ENCODE data around the gene POLR2M.

The POLR2M gene

DNA sequence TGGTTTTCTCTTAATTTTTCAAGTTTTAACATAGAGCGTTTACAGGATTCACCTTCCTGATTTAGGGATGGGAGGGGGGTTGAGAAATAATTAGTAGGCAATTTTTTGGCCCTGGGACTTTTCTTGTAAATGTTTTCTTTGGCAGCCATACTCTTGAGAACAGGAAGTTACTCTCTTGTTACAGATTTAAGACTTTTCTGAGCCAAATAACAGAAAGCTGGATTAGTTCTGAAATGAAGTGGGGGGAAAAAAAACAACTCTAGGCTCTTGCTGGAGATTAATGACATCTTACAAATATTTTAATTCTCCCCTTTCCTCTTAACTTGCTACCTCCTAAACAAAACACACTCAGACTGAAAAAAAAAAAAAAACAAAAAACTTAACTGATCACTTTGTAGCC is 13.8 kb upstream of the POLR2M start:
- DNase-seq = no peak

DNA sequence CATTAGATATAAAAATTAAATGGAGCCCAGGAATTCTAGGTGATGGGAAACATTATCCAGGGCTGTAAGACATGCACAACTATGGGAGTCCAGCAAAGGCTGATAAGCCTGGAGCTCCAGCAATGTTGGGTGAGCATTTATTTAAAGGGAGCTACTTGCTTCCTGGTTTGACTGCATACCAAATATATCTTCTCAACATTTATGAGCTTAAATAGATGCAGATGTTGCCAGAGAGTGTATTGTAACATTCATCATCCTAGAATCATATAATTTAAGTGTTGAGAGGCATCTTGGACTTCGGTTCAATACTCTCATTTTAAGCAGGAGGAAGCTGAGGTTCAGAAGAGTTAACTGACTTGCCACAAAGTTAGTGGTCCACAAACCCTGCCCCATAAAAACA is 12.2 kb upstream of the POLR2M start:
- DNase-seq = no peak

GRCh38 chr15:57696146-57696545 is 10.4 kb upstream of the POLR2M start:
- peak; percentile 32 to 81 (median 41) for DNase-seq

DNA sequence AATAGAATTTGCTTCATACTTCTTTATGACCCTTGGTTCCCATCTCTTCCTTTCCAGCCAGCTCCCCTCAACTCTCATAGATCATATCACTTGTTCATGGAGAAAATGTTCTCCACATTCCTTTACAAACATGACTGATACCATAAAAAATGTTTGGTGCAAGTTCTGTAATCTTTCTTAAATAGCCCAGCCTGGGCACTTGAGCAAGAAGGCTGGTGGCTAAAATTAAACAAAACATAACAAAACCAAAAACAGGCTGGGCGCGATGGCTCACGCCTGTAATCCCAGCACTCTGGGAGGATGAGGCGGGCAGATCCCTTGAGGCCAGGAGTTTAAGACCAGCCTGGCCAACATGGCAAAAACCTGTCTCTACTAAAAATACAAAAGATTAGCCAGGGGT is 8.9 kb upstream of the POLR2M start:
- DNase-seq = no peak

- no peak for DNase-seq
Observed at GRCh38 chr15:57698243-57698642, 8.3 kb upstream of the POLR2M start.

- no peak for DNase-seq
Observed at GRCh38 chr15:57698991-57699390, 7.5 kb upstream of the POLR2M start.

DNA sequence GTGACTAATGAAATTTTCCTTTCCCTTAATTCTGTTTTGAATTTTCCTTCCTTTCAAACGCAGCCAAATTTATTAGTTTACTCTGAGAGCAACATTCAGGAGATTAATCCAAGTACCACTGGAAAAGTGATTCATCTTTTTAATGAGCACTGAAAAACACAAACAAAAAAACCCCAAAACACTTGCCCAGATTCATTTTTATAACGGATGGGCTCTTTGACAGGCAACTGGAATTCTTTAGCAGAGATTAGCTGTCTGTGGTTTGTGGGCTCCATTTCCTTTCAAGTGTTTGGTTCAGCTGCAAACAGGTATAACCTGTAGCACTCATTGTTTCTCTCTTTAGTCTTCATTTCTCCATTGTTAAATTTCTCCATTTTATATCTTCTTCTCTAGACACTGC is 3.1 kb upstream of the POLR2M start:
- DNase-seq = peak in 2 of 3 experiments; percentile 13 to 14

DNA sequence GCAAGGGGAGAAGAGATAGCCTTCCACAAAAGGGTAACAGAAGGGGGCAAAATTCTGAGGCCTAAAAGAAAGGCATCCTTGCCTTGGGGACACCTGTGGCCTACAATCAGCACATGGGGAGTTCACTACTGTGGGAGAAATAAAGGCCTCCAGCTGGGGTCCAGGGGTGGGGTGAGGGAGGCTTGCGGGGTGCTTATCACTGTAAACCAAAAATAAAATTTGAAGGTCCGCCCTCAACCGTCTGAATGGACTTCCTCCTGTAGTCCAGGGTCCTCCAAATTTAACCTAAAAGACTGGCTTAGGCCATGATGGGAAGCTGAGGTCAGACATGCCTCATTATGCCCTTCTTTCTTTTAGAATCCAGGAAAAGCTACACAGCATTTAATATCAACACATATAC is 2.1 kb upstream of the POLR2M start:
- no peak for DNase-seq

- DNase-seq = peak in 2 of 3 experiments; percentile 18 to 24
Observed at GRCh38 chr15:57705746-57706404, 639 bp upstream of the POLR2M start.

DNA sequence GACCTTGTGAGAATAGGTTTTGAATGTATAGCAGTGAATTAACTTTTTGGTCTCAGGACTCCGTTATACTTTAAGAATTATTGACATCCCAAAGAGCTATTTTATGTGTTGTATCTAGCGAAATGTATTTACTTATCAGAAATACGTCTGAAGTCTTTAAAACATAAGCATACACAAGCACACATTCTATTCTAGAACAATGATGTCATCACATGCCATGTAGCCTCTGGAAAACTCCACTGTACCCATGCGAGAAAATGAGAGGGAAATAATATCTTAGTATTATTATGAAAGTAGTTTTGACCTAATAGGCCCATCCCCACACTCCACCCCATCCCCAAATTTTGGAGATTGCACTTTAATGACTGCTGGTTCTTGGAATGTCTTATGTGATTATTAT is 1.5 kb downstream of the POLR2M start:
- DNase-seq = no peak

GRCh38 chr15:57718309-57718708 is 11.8 kb downstream of the POLR2M start:
- no peak for DNase-seq

DNA sequence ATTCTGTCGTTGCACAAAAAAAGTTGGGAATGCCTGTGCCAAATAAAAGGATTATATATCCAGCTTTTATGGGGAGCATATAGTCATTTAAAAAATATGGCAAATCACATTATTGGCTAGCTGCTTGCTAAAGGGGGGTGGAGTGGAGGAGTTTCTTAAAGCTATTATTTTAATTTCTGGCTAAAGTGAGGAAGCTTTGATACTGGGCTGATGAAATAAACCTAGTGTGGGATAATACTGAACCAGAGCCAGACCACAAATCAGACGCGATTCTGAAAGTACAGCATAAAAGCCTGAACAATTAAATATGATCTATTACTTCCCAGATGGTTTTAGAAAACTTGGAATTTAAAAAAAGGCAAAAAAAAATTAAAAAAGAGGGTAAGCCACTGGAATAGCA is 14.4 kb downstream of the POLR2M start:
- DNase-seq = no peak

- no peak for DNase-seq
Observed at GRCh38 chr15:57726411-57726810, 19.9 kb downstream of the POLR2M start.

- DNase-seq = no peak
Observed at GRCh38 chr15:57727031-57727430, 20.5 kb downstream of the POLR2M start.

DNA sequence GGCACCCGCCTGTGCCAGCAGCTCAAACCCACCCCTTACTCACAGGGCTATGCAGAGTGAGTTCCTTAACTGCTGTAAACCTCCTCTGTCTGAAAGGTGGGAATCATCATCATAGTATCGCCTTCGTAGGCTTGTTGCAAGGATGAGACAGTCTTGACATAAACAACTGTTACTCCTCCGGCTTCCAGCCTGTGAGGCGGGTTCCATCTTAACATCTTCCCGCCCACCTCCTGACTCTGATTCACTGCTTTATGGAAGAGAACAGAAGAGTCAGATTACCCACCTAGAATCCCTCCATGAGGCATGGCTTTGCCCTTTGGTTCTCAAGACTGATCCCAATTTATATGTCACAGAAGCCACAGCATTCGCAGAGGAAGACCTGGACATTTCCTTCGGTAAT is 21.9 kb downstream of the POLR2M start:
- no peak for DNase-seq

- no peak for DNase-seq
Observed at GRCh38 chr15:57730876-57731275, 24.4 kb downstream of the POLR2M start.

- DNase-seq = no peak
Observed at GRCh38 chr15:57731530-57732103, 25.1 kb downstream of the POLR2M start.

DNA sequence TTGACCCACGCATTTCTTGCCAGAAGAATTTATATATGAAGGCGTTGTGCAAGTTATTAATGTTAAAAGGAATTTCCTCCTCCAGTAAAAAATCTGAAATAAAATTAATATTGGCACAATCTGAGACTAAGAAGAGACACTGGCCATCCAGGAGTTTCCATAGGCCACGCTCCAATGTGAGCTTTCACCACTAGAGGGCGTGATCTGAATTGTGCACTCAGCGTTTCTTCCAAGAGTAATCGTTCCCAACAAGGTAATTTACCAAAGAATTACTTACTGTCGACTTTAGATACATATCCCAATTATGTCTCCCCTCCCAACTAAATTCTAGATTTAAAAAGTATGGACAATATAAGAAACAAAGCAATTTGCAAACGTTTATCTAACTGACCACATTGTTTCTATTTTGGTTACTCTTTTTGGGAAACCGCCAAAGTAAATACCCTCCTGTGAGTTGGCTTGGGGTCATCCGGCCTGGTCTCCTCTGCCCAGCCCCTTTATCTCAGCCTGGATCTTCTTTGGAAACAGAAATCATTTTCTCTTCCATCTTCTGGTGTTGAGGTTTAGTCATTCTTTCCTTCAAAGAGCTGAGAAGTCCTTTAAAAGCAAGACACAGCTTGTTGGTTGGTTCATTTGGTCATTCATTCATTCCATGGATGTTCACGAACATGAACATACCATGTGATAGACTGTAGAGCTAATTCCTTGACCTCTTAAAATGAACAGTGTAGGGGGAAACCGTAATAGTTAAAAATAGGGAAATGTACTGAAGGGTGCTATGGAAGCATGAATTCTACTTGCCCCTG is 26.2 kb downstream of the POLR2M start:
- peak; percentile 23 to 72 (median 37) for DNase-seq

DNA sequence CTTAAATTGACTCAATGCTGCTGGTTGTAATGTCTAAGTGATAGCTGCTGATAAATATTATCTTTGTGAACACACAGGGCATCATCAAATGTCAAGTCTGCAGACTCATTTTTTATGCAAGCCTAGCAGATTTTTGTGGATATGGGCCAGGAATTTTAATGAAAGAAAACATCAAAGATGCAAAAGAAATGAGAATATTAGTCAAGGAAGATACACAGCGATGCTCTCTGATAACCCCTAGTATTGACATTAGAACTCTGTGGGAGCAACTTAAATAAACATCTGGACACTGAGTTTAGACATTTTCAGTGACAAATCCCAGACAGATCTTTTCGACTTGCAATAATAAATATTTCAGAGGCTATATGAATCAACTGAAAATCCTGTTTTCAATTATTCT is 28.3 kb downstream of the POLR2M start:
- DNase-seq = no peak

DNA sequence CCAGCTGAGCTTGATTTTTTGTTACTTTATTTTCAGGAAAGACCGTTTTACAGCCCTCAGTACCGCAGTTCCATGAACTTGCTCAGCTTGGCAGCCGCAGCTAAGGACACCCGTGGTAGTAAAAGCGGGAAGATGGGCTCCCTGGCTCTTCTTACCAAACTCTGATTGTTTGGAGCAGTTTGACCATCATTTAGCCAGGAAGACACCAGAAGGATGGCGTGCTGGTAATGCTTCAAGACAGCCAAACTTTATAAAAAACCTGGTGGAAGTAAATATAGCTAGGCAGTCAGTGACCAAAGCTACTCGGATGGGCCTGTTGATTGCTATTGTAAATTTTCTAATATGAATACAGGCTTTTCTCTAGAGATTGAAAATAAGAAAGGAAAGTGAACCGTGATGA is 28.9 kb downstream of the POLR2M start:
- no peak for DNase-seq

DNA sequence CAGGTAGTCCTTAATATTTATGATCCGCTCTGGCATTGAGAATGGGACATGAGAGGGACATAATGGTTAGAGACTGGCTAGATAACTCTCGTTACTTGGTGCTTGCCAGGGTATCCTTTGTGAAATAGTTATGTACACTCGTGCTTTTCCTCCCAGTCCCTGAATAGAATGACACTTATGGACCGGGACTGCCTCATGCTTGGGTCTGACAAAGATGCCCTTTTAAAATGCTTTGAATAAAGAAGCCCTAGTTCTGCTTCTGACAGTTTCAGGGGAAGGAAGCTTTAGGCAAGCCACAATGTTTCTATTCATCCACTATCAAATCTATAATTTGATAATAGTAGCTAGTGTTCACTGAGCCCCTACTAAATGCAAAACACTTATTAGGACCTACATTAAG is 29.4 kb downstream of the POLR2M start:
- no peak for DNase-seq

- DNase-seq = no peak
Observed at GRCh38 chr15:57736591-57736990, 30.1 kb downstream of the POLR2M start.

DNA sequence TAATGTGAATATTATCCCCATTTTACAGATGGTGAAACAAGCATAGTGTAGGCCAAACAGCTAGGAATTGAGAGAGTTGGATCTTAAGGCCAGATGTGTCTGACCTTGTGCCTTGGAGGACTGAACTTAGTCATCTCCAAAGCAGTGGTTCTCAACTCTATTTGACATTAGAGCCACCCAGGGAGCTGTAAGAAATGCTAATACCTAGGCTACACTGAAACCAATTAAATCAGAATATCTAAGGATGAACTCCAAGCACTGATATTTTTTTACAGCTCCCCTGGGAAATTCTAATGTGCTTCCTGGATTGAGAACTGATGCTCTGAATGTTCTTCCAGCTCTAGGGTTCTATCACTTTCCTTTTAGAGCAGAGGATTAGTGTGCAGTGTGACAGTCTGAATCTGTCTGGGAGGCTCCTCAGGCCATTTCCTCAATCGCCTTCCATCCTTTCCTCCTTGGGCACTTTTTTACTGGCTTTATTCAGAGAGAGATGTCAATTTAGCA is 32.3 kb downstream of the POLR2M start:
- no peak for DNase-seq

- no peak for DNase-seq
Observed at GRCh38 chr15:57740048-57740447, 33.5 kb downstream of the POLR2M start.
